Spleen (tissue), 7 donors: ENCODE data around the gene ST8SIA6.

Source experiments
- POLR2A ChIP-seq, 3 donors: fragments of 450-650 bp; IDR thresholded peaks; one replicate each; pipeline ENCODE4 v1.5.1; 2017; ENCODE audit warnings: antibody characterized with exemption in 3 of 3, mild to moderate bottlenecking in 1 of 3
- POLR2AphosphoS5 ChIP-seq, 3 donors: sonication (generic); formaldehyde crosslinking; IDR thresholded peaks; one replicate each; pipeline ENCODE4 v1.5.1; 2017; ENCODE audit warnings: antibody characterized with exemption in 3 of 3
- TF ChIP-seq, protein P1 (sequence below), 11 experiments: fragments of 200-600 bp in 7 of 11; fragments of 450-650 bp in 4 of 11; sonication (generic) in 4 of 11; IDR thresholded peaks in 8 of 11; conservative IDR thresholded peaks in 3 of 11; 1 replicate in 7 of 11; 2 replicates in 4 of 11; pipeline versions ENCODE4 v1.4.0 to v1.8.0; 2016 to 2021; ENCODE audit warnings: antibody characterized with exemption in 11 of 11, inconsistent platforms in 4 of 11, mild to moderate bottlenecking in 1 of 11
- donor health status: DM: no; HTN: no; CAD: no; lungs with moderate emphysema.
- donor health status: DM: no; HTN: no; CAD: no.
- donor health status: DM: no; HTN: no; CAD: no.

DNA sequence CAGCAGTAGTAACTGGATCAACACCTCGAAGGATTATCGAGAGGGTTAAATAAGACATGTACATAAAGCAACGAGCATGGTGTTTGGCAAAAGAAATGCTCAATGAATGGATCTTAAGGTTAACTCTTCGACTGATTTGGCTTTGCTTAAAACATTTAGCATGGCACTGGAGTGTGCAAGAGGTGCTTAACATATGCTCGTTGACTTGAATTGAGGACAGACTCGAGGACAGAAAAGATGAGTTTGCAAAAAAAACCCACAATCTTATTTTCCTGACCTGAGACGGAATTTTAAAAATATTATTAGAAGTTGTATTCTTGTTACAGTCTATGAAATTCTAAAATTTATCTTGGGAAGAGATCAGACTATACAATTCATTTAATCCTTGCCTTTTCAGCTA lies 49.4 kb upstream of the ST8SIA6 start:
- TF ChIP-seq, protein P1, sequence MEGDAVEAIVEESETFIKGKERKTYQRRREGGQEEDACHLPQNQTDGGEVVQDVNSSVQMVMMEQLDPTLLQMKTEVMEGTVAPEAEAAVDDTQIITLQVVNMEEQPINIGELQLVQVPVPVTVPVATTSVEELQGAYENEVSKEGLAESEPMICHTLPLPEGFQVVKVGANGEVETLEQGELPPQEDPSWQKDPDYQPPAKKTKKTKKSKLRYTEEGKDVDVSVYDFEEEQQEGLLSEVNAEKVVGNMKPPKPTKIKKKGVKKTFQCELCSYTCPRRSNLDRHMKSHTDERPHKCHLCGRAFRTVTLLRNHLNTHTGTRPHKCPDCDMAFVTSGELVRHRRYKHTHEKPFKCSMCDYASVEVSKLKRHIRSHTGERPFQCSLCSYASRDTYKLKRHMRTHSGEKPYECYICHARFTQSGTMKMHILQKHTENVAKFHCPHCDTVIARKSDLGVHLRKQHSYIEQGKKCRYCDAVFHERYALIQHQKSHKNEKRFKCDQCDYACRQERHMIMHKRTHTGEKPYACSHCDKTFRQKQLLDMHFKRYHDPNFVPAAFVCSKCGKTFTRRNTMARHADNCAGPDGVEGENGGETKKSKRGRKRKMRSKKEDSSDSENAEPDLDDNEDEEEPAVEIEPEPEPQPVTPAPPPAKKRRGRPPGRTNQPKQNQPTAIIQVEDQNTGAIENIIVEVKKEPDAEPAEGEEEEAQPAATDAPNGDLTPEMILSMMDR (IDR thresholded peaks at IDR 0.05 in 8 of 11, conservative IDR thresholded peaks at IDR 0.05 in 3 of 11) = no peak
- TF ChIP-seq POLR2AphosphoS5 (IDR thresholded peaks at IDR 0.05) = no peak
- TF ChIP-seq POLR2A (IDR thresholded peaks at IDR 0.05) = no peak
